Neural cell (in vitro differentiated cells): ENCODE measurements around the gene DYNC2H1. TPM values are rescaled to one million over a fixed set of nuclear protein-coding genes. Genes with fewer than 3 reads are reported as not detected.

Experiments
- H2AFZ ChIP-seq: fragments of 200-600, 300-800 bp; sonication (generic), shearing (Covaris generic); 2 replicates; pipeline ENCODE4 v1.6.0; 2014; ENCODE audit warnings: low read depth, mild to moderate bottlenecking, antibody characterized with exemption, low read length, moderate library complexity
- H3F3A ChIP-seq: fragments of 200-600 bp; shearing (Covaris generic); 2 replicates; pipeline ENCODE4 v1.6.1; 2016; ENCODE audit warnings: mild to moderate bottlenecking, moderate library complexity, mixed read lengths, antibody characterized with exemption, low read length; ENCODE audit not compliant: insufficient read depth, poor library complexity, severe bottlenecking
- H3K27ac ChIP-seq: fragments of 200-600, 300-800 bp; sonication (generic), shearing (Covaris generic); 2 replicates; pipeline ENCODE4 v1.5.1; 2014; ENCODE audit warnings: mild to moderate bottlenecking, low read length, moderate library complexity
- H3K27me3 ChIP-seq: fragments of 300-800, 200-600 bp; sonication (generic), shearing (Covaris generic); 2 replicates; pipeline ENCODE4 v1.6.0; 2014; ENCODE audit warnings: mild to moderate bottlenecking, low read depth, low read length, moderate library complexity; ENCODE audit not compliant: insufficient read depth
- H3K36me3 ChIP-seq: fragments of 300-800, 200-600 bp; sonication (generic), shearing (Covaris generic); 2 replicates; pipeline ENCODE4 v1.5.1; 2014; ENCODE audit warnings: mild to moderate bottlenecking, antibody characterized with exemption, low read length, moderate library complexity; ENCODE audit not compliant: insufficient read depth
- H3K4me2 ChIP-seq: fragments of 300-800, 200-600 bp; sonication (generic), shearing (Covaris generic); 2 replicates; pipeline ENCODE4 v1.6.0; 2014; ENCODE audit warnings: mild to moderate bottlenecking, low read length
- H3K4me3 ChIP-seq: fragments of 300-800, 200-600 bp; sonication (generic), shearing (Covaris generic); 2 replicates; pipeline ENCODE4 v1.5.1; 2014; ENCODE audit warnings: mild to moderate bottlenecking, low read length, moderate library complexity
- H3K79me2 ChIP-seq: fragments of 200-600 bp; shearing (Covaris generic); replicated peaks from 2 replicates; pipeline ENCODE4 v1.6.0; 2014; ENCODE audit warnings: mild to moderate bottlenecking, low read length, moderate library complexity; ENCODE audit not compliant: insufficient read depth
- H3K9ac ChIP-seq: fragments of 300-800, 200-600 bp; sonication (generic), shearing (Covaris generic); 2 replicates; pipeline ENCODE4 v1.6.1; 2016; ENCODE audit warnings: mild to moderate bottlenecking, low read length, mixed read lengths
- H3K9me2 ChIP-seq: fragments of 200-600 bp; shearing (Covaris generic); 2 replicates; pipeline ENCODE4 v1.6.1; 2016; ENCODE audit warnings: mild to moderate bottlenecking, low read length, mixed read lengths; ENCODE audit not compliant: insufficient read depth
- H3K9me3 ChIP-seq: fragments of 200-600, 300-800 bp; sonication (generic), shearing (Covaris generic); 2 replicates; pipeline ENCODE4 v1.6.1; 2016; ENCODE audit warnings: mild to moderate bottlenecking, mixed run types, low read length, moderate library complexity, mixed read lengths
- H4K20me1 ChIP-seq: fragments of 200-600 bp; shearing (Covaris generic); 2 replicates; pipeline ENCODE4 v1.6.1; 2016; ENCODE audit warnings: mild to moderate bottlenecking, mixed run types; ENCODE audit not compliant: insufficient read depth
- EP300 ChIP-seq: fragments of 450-650 bp; conservative IDR thresholded peaks from 2 replicates; pipeline ENCODE4 v1.6.1; 2014; ENCODE audit warnings: antibody characterized with exemption, mild to moderate bottlenecking, moderate library complexity; ENCODE audit not compliant: poor library complexity, severe bottlenecking
- EZH2 ChIP-seq: fragments of 200-600, 300-800 bp; shearing (Covaris generic), sonication (generic); IDR thresholded peaks from 2 replicates; pipeline ENCODE4 v1.6.1; 2014; ENCODE audit warnings: antibody characterized with exemption, low read length, borderline replicate concordance, mild to moderate bottlenecking; ENCODE audit not compliant: insufficient read depth, poor library complexity, severe bottlenecking
- POLR2AphosphoS5 ChIP-seq: IDR thresholded peaks from 2 replicates; pipeline ENCODE4 v1.6.1; 2012
- RAD21 ChIP-seq: fragments of 450-650 bp; conservative IDR thresholded peaks from 2 replicates; pipeline ENCODE4 v1.6.1; 2014; ENCODE audit warnings: antibody characterized with exemption, mild to moderate bottlenecking, moderate library complexity
- SMC3 ChIP-seq: fragments of 450-650 bp; conservative IDR thresholded peaks from 2 replicates; pipeline ENCODE4 v1.6.1; 2014; ENCODE audit warnings: antibody characterized with exemption, mild to moderate bottlenecking, moderate library complexity; ENCODE audit not compliant: poor library complexity
- TAF1 ChIP-seq: IDR thresholded peaks from 2 replicates; pipeline ENCODE4 v1.6.1; 2012; ENCODE audit warnings: low read depth
- polyA plus RNA-seq: library from polyadenylated mRNA; depleted of rRNA; stranded (reverse); fragments of >200 nt; gene quantifications from 2 replicates; pipeline ENCODE4 v1.2.3, GENCODE V29; 2014
- TF ChIP-seq, protein P1 (sequence below): IDR thresholded peaks from 2 replicates; pipeline ENCODE4 v1.6.1; 2012; ENCODE audit warnings: borderline replicate concordance
- TF ChIP-seq, protein P2 (sequence below): fragments of 450-650 bp; IDR thresholded peaks from 2 replicates; pipeline ENCODE4 v1.5.1; 2014; ENCODE audit warnings: antibody characterized with exemption, mild to moderate bottlenecking, moderate library complexity; ENCODE audit not compliant: poor library complexity, severe bottlenecking

The DYNC2H1 gene
- polyA plus RNA-seq, 1 donor from 2014 or later, result 14.1 TPM

DNA sequence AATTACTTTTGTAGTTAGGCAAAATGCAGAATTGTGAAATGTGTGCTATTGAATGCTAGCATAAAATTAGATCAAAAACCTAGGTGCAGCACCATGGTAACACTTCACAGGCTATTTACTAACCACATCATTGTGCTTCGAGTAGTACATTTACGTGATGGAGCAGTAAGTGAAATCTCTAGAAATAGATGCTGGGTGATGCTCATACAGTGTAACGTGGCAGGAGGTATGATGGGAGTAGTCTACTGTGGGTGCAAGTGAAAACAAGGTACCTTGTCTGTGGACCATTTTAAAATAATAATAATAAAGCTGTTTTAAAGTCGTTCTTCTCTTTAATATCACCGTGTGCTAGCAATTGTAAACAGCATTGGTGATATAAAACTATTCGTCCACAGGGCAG, 132.3 kb downstream of the DYNC2H1 start:
- no peaks in the 10 kb centered on the region for H3K27me3 ChIP-seq
- TF ChIP-seq, protein P1, sequence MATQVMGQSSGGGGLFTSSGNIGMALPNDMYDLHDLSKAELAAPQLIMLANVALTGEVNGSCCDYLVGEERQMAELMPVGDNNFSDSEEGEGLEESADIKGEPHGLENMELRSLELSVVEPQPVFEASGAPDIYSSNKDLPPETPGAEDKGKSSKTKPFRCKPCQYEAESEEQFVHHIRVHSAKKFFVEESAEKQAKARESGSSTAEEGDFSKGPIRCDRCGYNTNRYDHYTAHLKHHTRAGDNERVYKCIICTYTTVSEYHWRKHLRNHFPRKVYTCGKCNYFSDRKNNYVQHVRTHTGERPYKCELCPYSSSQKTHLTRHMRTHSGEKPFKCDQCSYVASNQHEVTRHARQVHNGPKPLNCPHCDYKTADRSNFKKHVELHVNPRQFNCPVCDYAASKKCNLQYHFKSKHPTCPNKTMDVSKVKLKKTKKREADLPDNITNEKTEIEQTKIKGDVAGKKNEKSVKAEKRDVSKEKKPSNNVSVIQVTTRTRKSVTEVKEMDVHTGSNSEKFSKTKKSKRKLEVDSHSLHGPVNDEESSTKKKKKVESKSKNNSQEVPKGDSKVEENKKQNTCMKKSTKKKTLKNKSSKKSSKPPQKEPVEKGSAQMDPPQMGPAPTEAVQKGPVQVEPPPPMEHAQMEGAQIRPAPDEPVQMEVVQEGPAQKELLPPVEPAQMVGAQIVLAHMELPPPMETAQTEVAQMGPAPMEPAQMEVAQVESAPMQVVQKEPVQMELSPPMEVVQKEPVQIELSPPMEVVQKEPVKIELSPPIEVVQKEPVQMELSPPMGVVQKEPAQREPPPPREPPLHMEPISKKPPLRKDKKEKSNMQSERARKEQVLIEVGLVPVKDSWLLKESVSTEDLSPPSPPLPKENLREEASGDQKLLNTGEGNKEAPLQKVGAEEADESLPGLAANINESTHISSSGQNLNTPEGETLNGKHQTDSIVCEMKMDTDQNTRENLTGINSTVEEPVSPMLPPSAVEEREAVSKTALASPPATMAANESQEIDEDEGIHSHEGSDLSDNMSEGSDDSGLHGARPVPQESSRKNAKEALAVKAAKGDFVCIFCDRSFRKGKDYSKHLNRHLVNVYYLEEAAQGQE, result no peak
- TF ChIP-seq TAF1 (no peak), POLR2AphosphoS5 (no peak), EZH2 (no peak), EP300 (no peak), RAD21 (no peak), SMC3 (no peak)
- TF ChIP-seq, protein P2, sequence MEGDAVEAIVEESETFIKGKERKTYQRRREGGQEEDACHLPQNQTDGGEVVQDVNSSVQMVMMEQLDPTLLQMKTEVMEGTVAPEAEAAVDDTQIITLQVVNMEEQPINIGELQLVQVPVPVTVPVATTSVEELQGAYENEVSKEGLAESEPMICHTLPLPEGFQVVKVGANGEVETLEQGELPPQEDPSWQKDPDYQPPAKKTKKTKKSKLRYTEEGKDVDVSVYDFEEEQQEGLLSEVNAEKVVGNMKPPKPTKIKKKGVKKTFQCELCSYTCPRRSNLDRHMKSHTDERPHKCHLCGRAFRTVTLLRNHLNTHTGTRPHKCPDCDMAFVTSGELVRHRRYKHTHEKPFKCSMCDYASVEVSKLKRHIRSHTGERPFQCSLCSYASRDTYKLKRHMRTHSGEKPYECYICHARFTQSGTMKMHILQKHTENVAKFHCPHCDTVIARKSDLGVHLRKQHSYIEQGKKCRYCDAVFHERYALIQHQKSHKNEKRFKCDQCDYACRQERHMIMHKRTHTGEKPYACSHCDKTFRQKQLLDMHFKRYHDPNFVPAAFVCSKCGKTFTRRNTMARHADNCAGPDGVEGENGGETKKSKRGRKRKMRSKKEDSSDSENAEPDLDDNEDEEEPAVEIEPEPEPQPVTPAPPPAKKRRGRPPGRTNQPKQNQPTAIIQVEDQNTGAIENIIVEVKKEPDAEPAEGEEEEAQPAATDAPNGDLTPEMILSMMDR, result no peak

DNA sequence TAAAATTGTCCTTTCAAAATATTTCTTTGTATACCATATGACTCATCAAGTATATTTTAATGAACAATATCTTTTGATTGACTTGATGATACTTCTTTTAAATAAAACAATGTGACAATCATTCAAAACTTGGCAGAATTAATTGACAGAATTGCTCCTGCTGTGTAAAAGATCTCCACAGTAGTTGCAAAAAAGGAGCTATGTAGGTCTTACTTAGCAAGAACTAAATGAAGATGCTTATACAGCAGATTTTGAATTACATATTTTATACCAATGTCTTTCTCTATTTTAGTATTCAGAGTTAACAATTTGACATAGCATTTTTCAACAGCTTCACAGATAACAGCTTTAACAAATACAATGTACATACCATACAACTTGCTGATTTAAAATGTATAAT, 144.9 kb downstream of the DYNC2H1 start:
- H3K36me3 ChIP-seq, result peaks cover 5% of the 10 kb centered on the region

More for the DNA sequence above, 132.3 kb downstream of the DYNC2H1 start:
- Histone ChIP-seq H3K27ac (no peak overlapping the region), H3K79me2 (no peaks in the 10 kb centered on the region), H3K9me3 (no peaks in the 10 kb centered on the region), H3F3A (no peaks in the 10 kb centered on the region), H3K9me2 (no peaks in the 10 kb centered on the region), H3K9ac (no peak overlapping the region), H4K20me1 (no peaks in the 10 kb centered on the region), H3K4me3 (no peak overlapping the region), H3K4me2 (no peak overlapping the region), H2AFZ (no peak overlapping the region), H3K36me3 (no peaks in the 10 kb centered on the region)

More for the DNA sequence above, 144.9 kb downstream of the DYNC2H1 start:
- H4K20me1 ChIP-seq, result no peaks in the 10 kb centered on the region
- no peaks in the 10 kb centered on the region for H3F3A ChIP-seq
- no peak overlapping the region for H3K4me2 ChIP-seq
- H3K79me2 ChIP-seq, result no peaks in the 10 kb centered on the region
- no peak overlapping the region for H2AFZ ChIP-seq
- H3K9me3 ChIP-seq, result no peaks in the 10 kb centered on the region
- H3K9me2 ChIP-seq, result no peaks in the 10 kb centered on the region
- no peaks in the 10 kb centered on the region for H3K27me3 ChIP-seq
- TF ChIP-seq POLR2AphosphoS5 (no peak), EZH2 (no peak), RAD21 (no peak), EP300 (no peak)
- TF ChIP-seq, protein P1, result no peak
- no peak overlapping the region for H3K4me3 ChIP-seq
- no peak overlapping the region for H3K27ac ChIP-seq
- H3K9ac ChIP-seq, result no peak overlapping the region
